Measurements from ENCODE around the gene ECE1.

DNA sequence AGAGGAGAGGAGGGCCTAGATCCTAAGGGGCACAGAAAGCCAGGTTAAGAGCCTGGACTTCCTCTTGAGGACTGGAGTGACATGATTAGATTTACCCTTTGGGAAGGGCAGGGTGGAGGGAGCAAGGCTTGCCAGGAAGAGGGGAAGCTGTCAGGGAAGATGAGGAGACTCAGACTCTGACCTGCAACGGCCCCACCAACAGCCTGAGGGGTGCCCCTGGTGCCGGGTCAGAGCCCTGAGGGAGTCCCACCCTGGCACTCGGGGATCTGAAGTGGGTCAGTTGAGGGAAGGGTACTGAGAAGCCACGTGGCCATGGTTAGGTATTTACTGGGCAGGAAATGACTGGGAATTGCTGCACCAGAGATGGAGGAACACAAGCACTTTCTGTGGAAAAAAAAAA, 9.8 kb downstream of the ECE1 start:
- TF ChIP-seq, protein P1, sequence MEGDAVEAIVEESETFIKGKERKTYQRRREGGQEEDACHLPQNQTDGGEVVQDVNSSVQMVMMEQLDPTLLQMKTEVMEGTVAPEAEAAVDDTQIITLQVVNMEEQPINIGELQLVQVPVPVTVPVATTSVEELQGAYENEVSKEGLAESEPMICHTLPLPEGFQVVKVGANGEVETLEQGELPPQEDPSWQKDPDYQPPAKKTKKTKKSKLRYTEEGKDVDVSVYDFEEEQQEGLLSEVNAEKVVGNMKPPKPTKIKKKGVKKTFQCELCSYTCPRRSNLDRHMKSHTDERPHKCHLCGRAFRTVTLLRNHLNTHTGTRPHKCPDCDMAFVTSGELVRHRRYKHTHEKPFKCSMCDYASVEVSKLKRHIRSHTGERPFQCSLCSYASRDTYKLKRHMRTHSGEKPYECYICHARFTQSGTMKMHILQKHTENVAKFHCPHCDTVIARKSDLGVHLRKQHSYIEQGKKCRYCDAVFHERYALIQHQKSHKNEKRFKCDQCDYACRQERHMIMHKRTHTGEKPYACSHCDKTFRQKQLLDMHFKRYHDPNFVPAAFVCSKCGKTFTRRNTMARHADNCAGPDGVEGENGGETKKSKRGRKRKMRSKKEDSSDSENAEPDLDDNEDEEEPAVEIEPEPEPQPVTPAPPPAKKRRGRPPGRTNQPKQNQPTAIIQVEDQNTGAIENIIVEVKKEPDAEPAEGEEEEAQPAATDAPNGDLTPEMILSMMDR (IDR thresholded peaks at IDR 0.05), result no peak
- TF ChIP-seq POLR2A (IDR thresholded peaks at IDR 0.05), result no peak
